Fibroblast of the aortic adventitia (primary cell): ENCODE data around the gene MPEG1. TPM values are rescaled to one million over a fixed set of nuclear protein-coding genes. Genes with fewer than 3 reads are reported as not detected.

ENCODE experiments used
- DNase-seq: peaks from one replicate; pipeline ENCODE4 v3.0.0-alpha.2; 2010; ENCODE audit warnings: low read depth
- H3K4me3 ChIP-seq: 2 replicates; pipeline ENCODE4 v1.5.1; 2011; ENCODE audit warnings: low read depth, mild to moderate bottlenecking, control low read depth, low read length, moderate library complexity
- CTCF ChIP-seq: IDR thresholded peaks from 2 replicates; pipeline ENCODE4 v1.5.1; 2011; ENCODE audit warnings: mild to moderate bottlenecking, low read length, control low read depth, inconsistent platforms; ENCODE audit not compliant: insufficient read depth
- total RNA-seq: library from RNA; depleted of rRNA; stranded (reverse); fragments of >200 nt; gene quantifications from 2 replicates; pipeline ENCODE4 v1.2.3, GENCODE V29; 2012; ENCODE audit warnings: low replicate concordance

The MPEG1 gene
- total RNA-seq, 1 donor: not detected

- TF ChIP-seq CTCF: no peak
- H3K4me3 ChIP-seq: no peak overlapping the region
- DNase-seq: no peak
Measured at GRCh38 chr11:59225017-59225416, 12.3 kb upstream of the MPEG1 start.

DNA sequence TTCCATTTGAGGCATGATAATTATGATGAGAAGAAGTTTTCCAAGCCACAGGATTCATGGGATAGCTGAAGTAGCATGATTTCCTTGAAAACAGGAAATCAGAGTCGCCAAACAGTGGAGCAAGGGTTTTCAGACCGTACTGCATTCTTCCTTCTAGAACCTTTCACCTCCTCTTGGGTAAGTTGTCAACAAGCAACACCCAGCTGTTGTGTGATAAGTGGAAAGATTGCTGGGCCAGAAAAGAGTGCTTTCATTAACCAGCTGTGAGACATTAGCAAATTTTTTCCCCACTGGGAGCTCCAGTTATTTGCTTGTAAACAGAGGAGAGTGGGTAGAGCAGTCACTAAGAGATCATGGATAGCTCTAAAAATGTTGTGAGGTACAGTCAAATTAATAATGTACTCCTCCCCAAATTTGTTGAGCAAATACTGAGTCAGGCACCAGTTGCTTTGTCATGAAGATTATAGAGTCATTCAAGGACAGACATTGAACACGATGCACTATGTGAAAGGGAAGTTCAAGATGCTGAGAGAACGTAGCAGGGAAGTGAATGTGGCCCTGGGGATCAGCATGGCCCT is 11.7 kb upstream of the MPEG1 start:
- peak; percentile 23 for DNase-seq
- no peak for TF ChIP-seq CTCF
- no peak overlapping the region for H3K4me3 ChIP-seq

GRCh38 chr11:59223611-59224010 is 10.9 kb upstream of the MPEG1 start:
- TF ChIP-seq CTCF: no peak
- no peak overlapping the region for H3K4me3 ChIP-seq
- no peak for DNase-seq

DNA sequence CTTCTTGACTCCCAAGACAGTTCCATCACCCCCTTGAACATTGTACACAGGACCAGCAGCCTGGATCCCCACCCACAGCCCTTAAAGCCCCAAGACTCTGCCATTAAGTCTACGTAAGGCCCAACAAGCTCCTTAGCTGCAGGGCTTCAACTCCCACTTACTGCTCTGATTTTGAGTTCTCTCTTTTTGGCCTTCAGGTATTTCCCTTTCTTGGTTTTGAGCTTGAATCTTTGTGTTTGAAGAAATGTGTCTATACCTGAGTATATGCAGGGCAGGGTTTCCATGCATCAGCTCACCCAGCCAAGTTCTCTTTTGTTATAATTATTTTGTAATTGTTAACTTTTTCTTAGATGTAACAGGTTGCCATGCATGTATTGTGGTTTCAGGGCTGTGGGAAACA is 10.4 kb upstream of the MPEG1 start:
- DNase-seq: no peak
- TF ChIP-seq CTCF: no peak
- no peak overlapping the region for H3K4me3 ChIP-seq

DNA sequence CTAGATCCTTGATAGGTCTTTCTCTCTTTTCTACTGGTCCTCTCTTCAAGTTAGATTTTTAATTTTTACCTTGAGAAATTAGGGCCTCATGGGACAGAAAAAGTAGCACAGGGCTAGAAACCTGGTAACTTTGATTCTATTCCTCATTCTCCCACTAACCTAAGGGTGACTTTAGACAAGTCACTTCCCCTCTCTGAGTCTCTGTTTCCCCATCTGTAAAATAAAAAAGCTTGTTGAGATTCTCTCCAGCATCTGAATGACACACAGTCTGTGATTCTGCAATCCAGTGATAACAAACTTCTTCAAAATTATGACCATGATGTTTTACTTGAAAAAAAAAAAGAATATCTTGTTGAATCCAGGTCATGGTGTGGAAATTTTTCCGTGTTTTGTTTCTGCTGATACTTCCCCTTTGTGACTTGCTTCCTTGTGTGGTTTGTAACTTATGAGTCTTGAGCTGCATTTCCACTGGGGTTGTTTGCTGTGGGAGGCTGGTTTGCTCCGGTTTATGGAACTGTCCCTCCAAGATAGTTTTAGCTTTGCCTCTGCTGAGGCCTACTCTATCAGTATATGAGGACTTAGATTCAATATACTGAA is 9.8 kb upstream of the MPEG1 start:
- no peak for TF ChIP-seq CTCF
- no peak for DNase-seq
- H3K4me3 ChIP-seq: no peak overlapping the region

- DNase-seq: peak; percentile 70
- no peak overlapping the region for H3K4me3 ChIP-seq
- TF ChIP-seq CTCF: peak; percentile 14
Measured at GRCh38 chr11:59221441-59221840, 8.7 kb upstream of the MPEG1 start.

- TF ChIP-seq CTCF: no peak
- H3K4me3 ChIP-seq: no peak overlapping the region
- no peak for DNase-seq
Measured at GRCh38 chr11:59219836-59220235, 7.1 kb upstream of the MPEG1 start.
